Activated B cell treated with CpG ODN at 0.5 μM for 24 hours (primary cell): ENCODE measurements around the gene TTC34. TPM values are rescaled to one million over a fixed set of nuclear protein-coding genes. Genes with fewer than 3 reads are reported as not detected.

Experiments used
- ATAC-seq: fragments of 200-7000 bp; cut with Tn5 transposase; one replicate; pipeline ENCODE4 v1.10.0; 2021; ENCODE audit warnings: low read depth, mild to moderate bottlenecking, moderate library complexity
- CTCF ChIA-PET: fragments of 350-600 bp; sonication (Branson Sonifier 250); formaldehyde crosslinking; loops from one replicate; lab custom pipeline; 2021; ENCODE audit warnings: antibody characterized with exemption; lab: Charles Lee
- POLR2A ChIA-PET: fragments of 350-600 bp; sonication (Branson Sonifier 250); formaldehyde crosslinking; loops from one replicate; lab custom pipeline; 2021; ENCODE audit warnings: antibody characterized with exemption; lab: Charles Lee
- DNase-seq: peaks from one replicate; pipeline ENCODE4 v3.0.0; 2022
- H3K27ac Mint-ChIP-seq: one replicate; pipeline ENCODE4 v1.8.0; 2020; ENCODE audit warnings: mixed read lengths
- H3K27me3 Mint-ChIP-seq: one replicate; pipeline ENCODE4 v1.8.0; 2021; ENCODE audit warnings: mixed read lengths
- H3K36me3 Mint-ChIP-seq: one replicate; pipeline ENCODE4 v1.8.0; 2021; ENCODE audit warnings: low read depth, mixed read lengths
- H3K4me1 Mint-ChIP-seq: one replicate; pipeline ENCODE4 v1.8.0; 2021; ENCODE audit warnings: mixed read lengths
- H3K4me3 Mint-ChIP-seq: one replicate; pipeline ENCODE4 v1.8.0; 2020; ENCODE audit warnings: mild to moderate bottlenecking, mixed read lengths
- H3K9me3 Mint-ChIP-seq: one replicate; pipeline ENCODE4 v1.8.0; 2020; ENCODE audit warnings: mixed read lengths
- CTCF ChIP-seq: fragments of 200-600 bp; IDR thresholded peaks from one replicate; pipeline ENCODE4 v1.8.0; 2022; ENCODE audit warnings: antibody characterized with exemption, mild to moderate bottlenecking
- intact Hi-C: fragments of 100-400 bp; cut with micrococcal nuclease; formaldehyde crosslinking; loops from one replicate; pipeline ENCODE4 v1.15.1; 2024
- total RNA-seq: library from RNA; stranded (reverse); gene quantifications from 2 replicates; pipeline ENCODE4 v1.2.3, GENCODE V29; 2022

Gene TTC34
- total RNA-seq, 1 donor from 2014 or later = 4.5 TPM

GRCh38 chr1:2636733-2637132 is 164.8 kb downstream of the TTC34 start:
- CTCF ChIA-PET = no interaction called here
- H3K36me3 Mint-ChIP-seq = no peaks in the 10 kb centered on the region
- POLR2A ChIA-PET = interaction anchor here (0.7 kb wide), 1 partner anchor 717 kb away, joined by 4 read pairs; no protein-coding TSS in a partner anchor
- no peak overlapping the region for H3K4me3 Mint-ChIP-seq
- H3K27me3 Mint-ChIP-seq = peaks cover 2% of the 10 kb centered on the region
- H3K9me3 Mint-ChIP-seq = peaks cover 2% of the 10 kb centered on the region
- no peak overlapping the region for H3K27ac Mint-ChIP-seq
- DNase-seq = no peak
- ATAC-seq = no peak
- H3K4me1 Mint-ChIP-seq = no peaks in the 10 kb centered on the region
- intact Hi-C loops = no loop called here
- TF ChIP-seq CTCF = no peak

- CTCF ChIA-PET = interaction anchor here (0.6 kb wide), 1 partner anchor 140 kb away, joined by 6 read pairs; no protein-coding TSS in a partner anchor
- Mint-ChIP-seq H3K27me3 (peaks cover 5% of the 10 kb centered on the region), H3K4me1 (no peaks in the 10 kb centered on the region), H3K9me3 (peaks cover 2% of the 10 kb centered on the region), H3K4me3 (no peak overlapping the region), H3K27ac (no peak overlapping the region), H3K36me3 (no peaks in the 10 kb centered on the region)
- intact Hi-C loops = no loop called here
- POLR2A ChIA-PET = no interaction called here
- no peak for ATAC-seq
- no peak for TF ChIP-seq CTCF
- no peak for DNase-seq
Observed at GRCh38 chr1:2635361-2636010, 166.0 kb downstream of the TTC34 start.

- Mint-ChIP-seq H3K27ac (no peak overlapping the region), H3K4me1 (no peaks in the 10 kb centered on the region), H3K9me3 (peaks cover 2% of the 10 kb centered on the region), H3K36me3 (no peaks in the 10 kb centered on the region), H3K27me3 (peaks cover 12% of the 10 kb centered on the region), H3K4me3 (no peak overlapping the region)
- intact Hi-C loops = no loop called here
- no peak for ATAC-seq
- TF ChIP-seq CTCF = no peak
- ChIA-PET POLR2A (no interaction called here), CTCF (no interaction called here)
- DNase-seq = no peak
Observed at GRCh38 chr1:2633936-2634491, 167.5 kb downstream of the TTC34 start.

- Mint-ChIP-seq H3K4me1 (no peaks in the 10 kb centered on the region), H3K9me3 (peaks cover 2% of the 10 kb centered on the region), H3K27me3 (peaks cover 12% of the 10 kb centered on the region), H3K27ac (no peak overlapping the region), H3K4me3 (no peak overlapping the region), H3K36me3 (no peaks in the 10 kb centered on the region)
- intact Hi-C loops = no loop called here
- DNase-seq (no peak), ATAC-seq (no peak)
- ChIA-PET CTCF (no interaction called here), POLR2A (interaction anchor here (0.5 kb wide), 1 partner anchor 1134 kb away, joined by 4 read pairs; no protein-coding TSS in a partner anchor)
- no peak for TF ChIP-seq CTCF
Observed at GRCh38 chr1:2633366-2633935, 168.0 kb downstream of the TTC34 start.
